ENCODE data around the gene TUBB4B.
A peak's percentile ranks its signal among the peaks of the same experiment; 100 is the strongest.

The TUBB4B gene

DNA sequence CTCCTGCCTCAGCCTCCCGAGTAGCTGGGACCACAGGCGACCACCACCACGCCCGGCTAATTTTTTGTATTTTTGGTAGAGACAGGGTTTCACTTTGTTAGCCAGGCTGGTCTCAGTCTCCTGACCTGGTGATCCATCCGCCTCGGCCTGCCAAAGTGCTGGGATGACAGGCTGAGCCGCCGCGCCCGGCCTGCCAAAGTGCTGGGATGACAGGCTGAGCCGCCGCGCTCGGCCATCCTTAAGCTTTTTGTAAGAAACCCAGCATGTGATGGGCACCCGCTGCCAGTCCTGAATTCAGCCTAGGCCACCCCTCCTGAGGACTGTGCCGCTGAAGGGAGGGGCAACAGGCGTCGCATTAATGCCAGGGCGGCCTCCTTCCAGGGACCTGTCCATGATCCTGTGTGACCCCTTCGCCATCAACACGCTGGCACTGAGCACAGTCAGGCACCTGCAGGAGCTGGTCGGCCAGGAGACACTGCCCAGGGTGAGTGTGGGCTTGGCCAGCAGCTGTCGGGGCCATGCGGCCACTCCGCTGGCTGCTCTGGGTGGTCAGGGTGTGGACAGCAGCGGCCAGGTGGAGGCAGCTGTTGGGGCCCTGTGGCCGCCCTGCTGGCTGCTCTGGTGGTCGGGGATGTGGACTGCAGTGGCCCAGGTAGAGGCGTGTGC is 24.5 kb downstream of the TUBB4B start:
- Histone ChIP-seq H3K27me3 (ENCODE audit: low read depth) (no peaks in the 10 kb centered on the region), H3K36me3 (replicated peaks) (peaks cover 52% of the 10 kb centered on the region), H3K4me1 (no peaks in the 10 kb centered on the region), H3K4me3 (no peak overlapping the region), H3K9me3 (no peaks in the 10 kb centered on the region)
- in situ Hi-C loops (cut with MboI; ENCODE audit: low sequenced_read_pairs), result no loop called here
- DNase-seq (ENCODE audit: low spot score in 2 of 2), result no peak

DNA sequence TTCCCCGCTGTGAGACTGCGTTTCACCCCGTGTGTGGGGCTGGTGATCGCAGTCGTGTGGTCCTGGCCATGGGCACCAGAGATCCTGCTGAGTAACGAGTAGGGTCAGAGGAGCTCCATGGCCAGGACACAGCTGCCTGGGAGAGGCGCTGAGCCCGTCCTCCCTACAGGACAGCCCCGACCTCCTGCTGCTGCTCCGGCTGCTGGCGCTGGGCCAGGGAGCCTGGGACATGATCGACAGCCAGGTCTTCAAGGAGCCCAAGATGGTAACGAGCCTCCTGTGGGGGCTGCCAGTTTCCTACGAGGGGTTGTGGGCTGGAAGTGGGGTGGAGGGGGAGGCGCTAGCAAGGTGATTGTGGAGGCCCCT is 25.1 kb downstream of the TUBB4B start:
- in situ Hi-C loops (cut with MboI; ENCODE audit: low sequenced_read_pairs), result no loop called here
- H3K27me3 ChIP-seq (ENCODE audit: low read depth), result no peaks in the 10 kb centered on the region
- peaks cover 52% of the 10 kb centered on the region for H3K36me3 ChIP-seq (replicated peaks)
- H3K4me1 ChIP-seq, result no peaks in the 10 kb centered on the region
- no peak overlapping the region for H3K4me3 ChIP-seq
- H3K9me3 ChIP-seq, result no peaks in the 10 kb centered on the region
- DNase-seq (ENCODE audit: low spot score in 2 of 2), result peak in 1 of 2 experiments; percentile 10

DNA sequence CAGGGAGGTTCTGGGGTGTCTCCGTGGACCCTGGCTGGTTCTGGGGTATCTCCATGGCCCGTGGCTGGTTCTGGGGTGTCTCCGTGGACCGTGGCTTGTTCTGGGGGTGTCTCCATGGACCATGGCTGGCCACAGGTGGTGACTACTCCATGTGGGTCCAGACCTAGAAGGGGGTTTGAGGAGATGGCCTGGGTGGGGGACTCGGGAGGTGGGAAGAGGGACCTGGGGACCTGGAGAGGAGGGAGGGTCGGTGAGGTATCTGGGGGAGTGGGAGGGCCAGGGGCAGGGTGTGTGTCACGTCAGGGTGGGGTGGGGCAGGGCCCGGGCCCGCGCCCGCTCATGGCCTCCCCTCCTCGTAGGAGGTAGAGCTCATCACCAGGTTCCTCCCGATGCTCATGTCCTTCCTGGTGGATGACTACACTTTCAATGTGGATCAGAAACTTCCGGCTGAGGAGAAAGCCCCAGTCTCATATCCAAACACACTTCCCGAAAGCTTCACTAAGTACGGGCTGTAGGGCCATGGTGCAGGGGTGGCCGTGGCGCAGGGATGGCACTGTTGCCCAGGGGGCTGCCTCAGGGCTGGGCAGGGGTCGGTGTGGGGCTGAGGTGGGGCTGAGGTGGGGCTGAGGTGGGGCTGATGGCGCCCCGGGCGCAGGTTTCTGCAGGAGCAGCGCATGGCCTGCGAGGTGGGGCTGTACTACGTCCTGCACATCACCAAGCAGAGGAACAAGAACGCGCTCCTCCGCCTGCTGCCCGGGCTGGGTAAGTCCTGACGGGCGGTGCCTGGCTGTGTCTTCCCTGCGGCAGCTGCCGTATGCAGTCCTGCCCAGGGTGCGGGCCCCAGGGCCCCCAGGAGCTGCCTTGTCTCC is 25.7 kb downstream of the TUBB4B start:
- H3K9me3 ChIP-seq, result no peaks in the 10 kb centered on the region
- DNase-seq (ENCODE audit: low spot score in 2 of 2), result no peak
- H3K4me1 ChIP-seq, result no peaks in the 10 kb centered on the region
- peaks cover 52% of the 10 kb centered on the region for H3K36me3 ChIP-seq (replicated peaks)
- no peaks in the 10 kb centered on the region for H3K27me3 ChIP-seq (ENCODE audit: low read depth)
- no peak overlapping the region for H3K4me3 ChIP-seq
- in situ Hi-C loops (cut with MboI; ENCODE audit: low sequenced_read_pairs), result no loop called here

DNA sequence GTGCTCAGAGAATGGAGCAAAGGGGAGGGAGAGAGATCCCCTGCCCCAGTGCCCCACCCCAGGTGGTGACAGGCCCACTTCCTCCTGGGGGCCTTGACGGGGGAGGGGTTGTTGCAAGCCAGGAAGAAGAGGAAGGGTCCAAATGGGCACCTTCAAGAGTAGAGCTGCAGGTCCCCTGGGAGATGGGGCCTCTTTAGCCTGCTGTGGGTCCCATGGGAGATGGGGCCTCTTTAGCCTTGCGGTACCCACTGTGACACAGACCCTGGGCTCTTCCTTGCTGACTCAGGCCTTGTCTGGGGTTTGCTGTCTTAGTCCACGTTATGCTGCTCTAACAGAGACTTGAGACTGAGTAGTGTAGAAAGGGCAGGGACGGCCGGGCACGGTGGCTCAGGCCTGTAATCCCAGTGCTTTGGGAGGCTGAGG is 26.9 kb downstream of the TUBB4B start:
- H3K27me3 ChIP-seq (ENCODE audit: low read depth), result no peaks in the 10 kb centered on the region
- no peak overlapping the region for H3K4me3 ChIP-seq
- no peaks in the 10 kb centered on the region for H3K4me1 ChIP-seq
- H3K9me3 ChIP-seq, result no peaks in the 10 kb centered on the region
- no peak for DNase-seq (ENCODE audit: low spot score in 2 of 2)
- H3K36me3 ChIP-seq (replicated peaks), result peaks cover 61% of the 10 kb centered on the region
- in situ Hi-C loops (cut with MboI; ENCODE audit: low sequenced_read_pairs), result no loop called here

DNA sequence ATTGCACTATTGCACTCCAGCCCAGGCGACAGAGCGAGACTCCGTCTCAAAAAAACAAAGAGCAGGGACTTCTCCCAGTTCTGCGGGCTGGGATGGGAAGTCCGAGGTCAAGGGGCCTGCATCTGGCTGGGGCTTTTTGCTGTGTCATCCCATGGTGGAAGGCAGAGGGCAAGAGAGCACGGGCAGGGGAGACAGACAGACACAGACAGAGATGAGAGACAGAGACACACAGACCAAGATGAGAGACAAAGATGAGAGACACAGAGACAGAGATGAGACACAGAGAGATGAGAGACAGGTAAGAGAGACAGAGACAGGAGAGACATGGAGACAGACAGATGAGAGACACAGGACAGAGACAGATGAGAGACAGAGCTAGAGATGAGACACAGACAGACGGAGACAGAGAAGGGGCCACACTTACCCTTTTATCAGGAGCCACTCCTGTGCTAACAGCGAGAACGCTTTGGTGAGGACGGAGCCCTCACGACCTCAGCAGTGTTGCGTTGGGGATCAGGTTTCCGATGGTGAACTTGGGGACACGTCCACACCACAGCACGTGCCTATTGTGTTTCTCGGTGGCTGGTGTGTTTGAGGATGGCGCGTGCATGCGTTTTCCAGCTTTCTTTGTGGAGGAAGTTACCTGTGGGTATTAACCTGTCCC is 27.6 kb downstream of the TUBB4B start:
- H3K9me3 ChIP-seq, result no peaks in the 10 kb centered on the region
- H3K27me3 ChIP-seq (ENCODE audit: low read depth), result no peaks in the 10 kb centered on the region
- in situ Hi-C loops (cut with MboI; ENCODE audit: low sequenced_read_pairs), result no loop called here
- no peaks in the 10 kb centered on the region for H3K4me1 ChIP-seq
- no peak overlapping the region for H3K4me3 ChIP-seq
- no peak for DNase-seq (ENCODE audit: low spot score in 2 of 2)
- H3K36me3 ChIP-seq (replicated peaks), result peaks cover 62% of the 10 kb centered on the region

DNA sequence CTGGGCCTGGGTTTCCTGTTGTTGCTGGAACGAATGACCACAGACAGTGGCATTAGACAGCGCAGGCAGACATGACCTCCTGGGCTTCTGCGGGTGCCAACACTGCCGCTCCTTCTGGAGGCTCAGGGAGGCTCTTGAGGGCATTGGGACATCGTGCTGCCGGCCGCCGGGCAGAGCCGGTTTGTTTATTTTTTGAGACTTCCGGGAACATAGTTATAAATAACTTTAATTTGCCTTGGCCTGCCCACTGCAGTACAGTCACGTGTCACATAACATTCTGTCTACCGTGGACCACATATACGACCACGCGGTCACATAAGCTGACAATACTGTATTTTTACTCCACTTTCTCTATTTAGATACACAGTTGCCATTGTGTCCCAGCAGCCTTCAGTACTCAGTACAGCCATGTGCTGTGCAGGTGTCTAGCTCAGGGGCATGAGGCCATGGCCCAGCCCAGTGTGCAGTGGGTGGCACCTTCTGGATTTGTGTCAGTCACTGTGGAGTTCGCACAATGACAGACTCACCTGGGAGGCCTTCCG is 28.2 kb downstream of the TUBB4B start:
- Histone ChIP-seq H3K4me1 (no peaks in the 10 kb centered on the region), H3K27me3 (ENCODE audit: low read depth) (no peaks in the 10 kb centered on the region), H3K9me3 (no peaks in the 10 kb centered on the region), H3K4me3 (no peak overlapping the region), H3K36me3 (replicated peaks) (peaks cover 56% of the 10 kb centered on the region)
- no peak for DNase-seq (ENCODE audit: low spot score in 2 of 2)
- in situ Hi-C loops (cut with MboI; ENCODE audit: low sequenced_read_pairs), result no loop called here

DNA sequence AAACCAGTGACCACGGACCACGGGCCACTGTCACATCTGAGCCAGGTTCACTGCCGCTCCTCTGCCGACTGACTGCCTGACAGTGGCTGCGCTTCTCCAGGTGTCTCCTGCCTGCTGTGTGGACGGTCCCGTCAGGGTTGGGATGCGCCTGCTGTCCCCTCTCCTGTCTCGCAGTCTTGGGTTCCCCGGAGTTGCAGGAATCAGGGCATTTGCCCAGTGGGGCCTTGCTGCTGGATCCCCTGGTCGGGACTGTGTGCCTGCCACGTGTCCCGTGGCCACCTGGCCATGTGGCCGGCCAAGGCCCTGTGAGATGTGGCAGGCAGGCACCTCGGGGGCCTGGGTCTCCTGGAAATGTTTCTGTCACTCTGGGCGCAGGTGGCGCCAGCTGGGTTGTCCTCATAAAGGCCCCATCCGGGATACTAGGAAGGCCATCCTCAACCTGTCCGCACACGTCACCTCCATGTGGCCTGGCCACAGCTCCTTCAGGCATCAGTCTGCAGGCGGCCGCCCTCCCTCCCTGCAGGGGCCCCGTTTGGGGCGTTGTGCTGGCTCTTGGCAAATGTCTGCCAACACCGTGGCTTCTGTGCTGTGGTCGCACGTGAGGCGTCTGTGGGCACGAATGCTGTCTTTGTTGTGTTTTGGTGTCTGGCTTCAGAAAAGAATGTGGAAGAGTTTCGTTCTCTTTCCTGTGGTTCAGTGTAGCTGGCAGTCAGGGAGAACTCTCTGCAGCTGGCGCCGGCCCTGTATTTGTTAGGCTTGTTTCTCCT is 30.0 kb downstream of the TUBB4B start:
- in situ Hi-C loops (cut with MboI; ENCODE audit: low sequenced_read_pairs), result no loop called here
- Histone ChIP-seq H3K4me1 (no peaks in the 10 kb centered on the region), H3K36me3 (replicated peaks) (peaks cover 43% of the 10 kb centered on the region)

DNA sequence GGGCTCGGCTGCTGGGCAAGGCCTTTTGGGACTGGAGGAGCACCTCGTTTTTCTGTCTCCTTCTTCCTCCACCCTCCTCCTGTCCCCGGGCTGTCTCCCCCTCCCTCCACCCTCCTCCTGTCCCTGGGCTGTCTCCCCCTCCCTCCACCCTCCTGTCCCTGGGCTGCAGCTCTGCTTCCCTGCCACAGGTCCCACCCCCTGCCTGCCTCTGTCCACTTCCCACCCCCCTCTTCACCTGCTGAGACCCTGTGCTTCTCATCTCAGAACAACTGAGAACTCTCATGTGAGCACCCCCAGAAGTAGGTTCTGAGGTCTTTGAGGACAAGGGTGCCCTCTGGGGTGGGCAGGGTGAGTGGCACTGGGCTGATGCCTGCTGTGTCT is 30.6 kb downstream of the TUBB4B start:
- Histone ChIP-seq H3K27me3 (ENCODE audit: low read depth) (no peaks in the 10 kb centered on the region), H3K36me3 (replicated peaks) (peaks cover 40% of the 10 kb centered on the region), H3K4me3 (no peak overlapping the region), H3K4me1 (peaks cover 2% of the 10 kb centered on the region; the same call in 1 of the 2 replicates), H3K9me3 (no peaks in the 10 kb centered on the region)
- DNase-seq (ENCODE audit: low spot score in 2 of 2), result peak in 1 of 2 experiments; percentile 6
- in situ Hi-C loops (cut with MboI; ENCODE audit: low sequenced_read_pairs), result no loop called here

More for the DNA sequence above, 30.0 kb downstream of the TUBB4B start:
- no peak for DNase-seq (ENCODE audit: low spot score in 2 of 2)
- no peaks in the 10 kb centered on the region for H3K9me3 ChIP-seq
- no peak overlapping the region for H3K4me3 ChIP-seq
- H3K27me3 ChIP-seq (ENCODE audit: low read depth), result no peaks in the 10 kb centered on the region

DNA sequence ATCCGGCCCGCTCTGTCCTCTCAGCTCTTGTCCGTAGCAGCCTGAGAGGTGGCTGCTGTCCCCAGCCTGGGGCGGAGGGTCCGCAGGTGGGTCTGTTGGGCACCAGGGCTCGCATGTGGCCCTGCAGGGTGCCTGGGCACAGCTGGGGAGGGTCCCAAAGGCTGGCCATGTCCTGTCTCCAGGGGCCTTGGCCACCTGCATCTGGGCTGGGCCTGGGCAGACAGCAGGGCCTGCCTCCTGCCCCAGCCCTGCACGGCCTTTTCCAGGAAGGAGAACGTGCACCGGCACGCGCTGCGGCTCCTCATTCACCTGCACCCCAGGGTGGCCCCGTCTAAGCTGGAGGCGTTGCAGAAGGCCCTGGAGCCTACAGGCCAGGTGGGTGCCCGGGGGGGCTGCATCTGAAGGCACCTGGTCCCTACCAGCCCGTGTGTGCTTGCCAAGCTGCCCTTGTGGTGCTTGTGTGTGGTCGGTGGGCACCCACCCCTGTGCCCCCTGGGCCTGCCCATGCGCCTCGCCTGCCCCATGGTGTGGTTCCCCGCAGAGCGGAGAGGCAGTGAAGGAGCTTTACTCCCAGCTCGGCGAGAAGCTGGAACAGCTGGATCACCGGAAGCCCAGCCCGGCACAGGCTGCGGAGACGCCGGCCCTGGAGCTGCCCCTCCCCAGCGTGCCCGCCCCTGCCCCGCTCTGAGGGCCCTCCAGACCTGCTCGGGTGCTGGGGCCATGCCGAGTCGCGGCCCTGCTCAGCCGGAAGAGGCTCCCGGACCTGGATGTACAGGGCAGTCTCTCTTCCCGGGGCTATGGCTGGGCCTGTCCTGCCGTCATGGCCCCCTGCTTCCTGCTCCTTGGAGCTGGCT is 31.4 kb downstream of the TUBB4B start:
- Histone ChIP-seq H3K36me3 (replicated peaks) (peaks cover 40% of the 10 kb centered on the region), H3K9me3 (no peaks in the 10 kb centered on the region), H3K27me3 (ENCODE audit: low read depth) (no peaks in the 10 kb centered on the region), H3K4me1 (peaks cover 3% of the 10 kb centered on the region; the same call in 1 of the 2 replicates), H3K4me3 (no peak overlapping the region)
- in situ Hi-C loops (cut with MboI; ENCODE audit: low sequenced_read_pairs), result no loop called here
- no peak for DNase-seq (ENCODE audit: low spot score in 2 of 2)

DNA sequence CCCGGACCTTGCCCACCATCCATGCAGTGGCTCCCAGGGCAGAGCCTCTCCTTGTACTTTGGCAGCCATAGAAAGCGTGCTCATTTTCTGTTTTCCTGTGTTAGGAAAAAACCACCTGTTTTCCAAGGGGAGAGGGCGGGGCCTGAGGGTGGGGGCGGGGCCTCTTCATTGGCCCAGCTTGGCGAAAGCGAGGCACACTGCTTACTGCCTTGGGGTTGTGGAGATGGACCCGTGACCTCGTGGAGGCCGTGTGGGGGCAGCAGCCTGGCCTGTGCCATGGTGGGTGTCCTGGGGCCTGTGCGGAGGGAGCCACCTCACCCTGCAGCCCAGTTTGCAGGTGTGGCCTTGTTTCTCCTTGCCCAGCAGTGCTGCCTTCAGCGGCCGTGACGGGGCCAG is 32.0 kb downstream of the TUBB4B start:
- Histone ChIP-seq H3K9me3 (no peaks in the 10 kb centered on the region), H3K36me3 (replicated peaks) (peaks cover 33% of the 10 kb centered on the region), H3K4me1 (peaks cover 3% of the 10 kb centered on the region; the same call in 1 of the 2 replicates), H3K4me3 (no peak overlapping the region), H3K27me3 (ENCODE audit: low read depth) (no peaks in the 10 kb centered on the region)
- DNase-seq (ENCODE audit: low spot score in 2 of 2), result no peak
- in situ Hi-C loops (cut with MboI; ENCODE audit: low sequenced_read_pairs), result no loop called here

DNA sequence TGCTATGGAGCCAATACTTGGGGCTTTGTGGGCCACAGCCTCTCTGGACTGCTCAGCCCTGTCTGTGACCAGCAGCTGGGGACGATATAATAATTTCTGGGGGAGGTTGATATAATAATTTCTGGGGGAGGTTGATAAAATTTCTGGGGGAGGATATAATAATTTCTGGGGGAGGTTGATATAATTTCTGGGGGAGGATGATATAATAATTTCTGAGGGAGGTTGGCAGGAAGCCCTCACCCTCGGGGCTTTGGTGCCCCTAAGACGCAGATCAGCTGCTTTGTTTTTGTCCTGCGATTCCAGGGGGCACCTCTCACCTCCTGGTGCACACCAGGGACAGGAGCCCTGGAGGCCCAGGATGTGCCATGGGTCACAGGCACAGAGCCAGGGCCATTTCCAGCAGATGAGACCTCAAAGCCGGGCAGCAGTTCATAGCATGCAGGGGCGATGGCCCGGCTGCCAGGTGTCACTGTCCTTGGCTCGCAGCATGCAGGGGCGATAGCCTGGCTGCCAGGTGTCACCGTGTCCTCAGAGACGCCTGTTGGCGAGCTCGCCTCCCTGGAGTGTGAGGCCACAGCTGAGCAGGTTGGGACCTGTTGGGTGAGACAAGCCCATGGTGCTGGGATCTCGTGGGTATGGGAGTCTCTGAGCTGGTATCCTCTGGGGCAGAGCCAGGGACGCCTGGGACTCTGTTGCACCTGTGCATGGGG is 32.7 kb downstream of the TUBB4B start:
- no peaks in the 10 kb centered on the region for H3K27me3 ChIP-seq (ENCODE audit: low read depth)
- peaks cover 27% of the 10 kb centered on the region for H3K36me3 ChIP-seq (replicated peaks)
- no peaks in the 10 kb centered on the region for H3K9me3 ChIP-seq
- peaks cover 3% of the 10 kb centered on the region; the same call in 1 of the 2 replicates for H3K4me1 ChIP-seq
- peak in 1 of 2 experiments; percentile 6 for DNase-seq (ENCODE audit: low spot score in 2 of 2)
- in situ Hi-C loops (cut with MboI; ENCODE audit: low sequenced_read_pairs), result no loop called here
- H3K4me3 ChIP-seq, result no peak overlapping the region

DNA sequence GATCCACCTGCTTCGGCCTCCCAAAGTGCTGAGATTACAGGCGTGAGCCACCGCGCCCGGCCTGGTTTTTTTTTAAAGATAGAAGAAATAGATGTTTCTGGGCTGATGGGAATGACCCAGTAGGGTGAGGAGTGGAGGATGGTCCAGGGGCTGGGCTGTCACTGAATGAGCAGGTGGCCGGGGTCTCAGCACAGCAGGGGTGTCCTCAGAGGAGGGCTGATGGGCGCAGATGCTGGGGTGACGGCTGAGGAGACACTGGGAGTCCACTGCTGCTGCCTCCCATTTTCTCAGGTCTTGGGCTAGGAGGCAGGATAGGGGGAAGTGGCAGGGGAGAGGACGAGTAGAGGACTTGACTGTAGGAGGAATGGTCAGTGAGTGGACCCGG is 34.1 kb downstream of the TUBB4B start:
- Histone ChIP-seq H3K9me3 (no peaks in the 10 kb centered on the region), H3K4me1 (peaks cover 3% of the 10 kb centered on the region; the same call in 1 of the 2 replicates), H3K36me3 (replicated peaks) (peaks cover 18% of the 10 kb centered on the region), H3K4me3 (no peak overlapping the region), H3K27me3 (ENCODE audit: low read depth) (no peaks in the 10 kb centered on the region)
- in situ Hi-C loops (cut with MboI; ENCODE audit: low sequenced_read_pairs), result no loop called here
- no peak for DNase-seq (ENCODE audit: low spot score in 2 of 2)

Measured in HAP-1 (cell line).